Astrocyte (in vitro differentiated cells and primary cell): ENCODE measurements around the gene SUN2. TPM values are rescaled to one million over a fixed set of nuclear protein-coding genes. Genes with fewer than 3 reads are reported as not detected.

ENCODE experiments used
- DNase-seq: peaks from one replicate; pipeline ENCODE4 v3.0.0-alpha.2; 2010; ENCODE audit warnings: low read depth
- FAIRE-seq: peaks from 2 replicates; lab custom pipeline; 2011; peaks lifted over from hg19 to GRCh38; lab: Jason Lieb, UNC
- H2AFZ ChIP-seq: 2 replicates; pipeline ENCODE4 v1.6.0; 2012; ENCODE audit warnings: low read depth, low read length, inconsistent platforms
- H3K27ac ChIP-seq: 2 replicates; pipeline ENCODE4 v1.5.1; 2011; ENCODE audit warnings: low read depth, low read length, inconsistent platforms
- H3K27me3 ChIP-seq: 2 replicates; pipeline ENCODE4 v1.6.0; 2011; ENCODE audit warnings: low read length, inconsistent platforms; ENCODE audit not compliant: insufficient read depth
- H3K36me3 ChIP-seq: 2 replicates; pipeline ENCODE4 v1.5.1; 2011; ENCODE audit warnings: low read length, inconsistent platforms; ENCODE audit not compliant: insufficient read depth
- H3K4me1 ChIP-seq: 2 replicates; pipeline ENCODE4 v1.5.1; 2011; ENCODE audit warnings: low read length, inconsistent platforms; ENCODE audit not compliant: insufficient read depth
- H3K4me2 ChIP-seq: 2 replicates; pipeline ENCODE4 v1.6.0; 2012; ENCODE audit warnings: low read length, inconsistent platforms
- H3K4me3 ChIP-seq: 2 replicates; pipeline ENCODE4 v1.5.1; 2011; ENCODE audit warnings: low read depth, mild to moderate bottlenecking, low read length, inconsistent platforms; ENCODE audit not compliant: insufficient read depth
- H3K79me2 ChIP-seq: 2 replicates; pipeline ENCODE4 v1.6.0; 2012; ENCODE audit warnings: mild to moderate bottlenecking, low read length, inconsistent platforms; ENCODE audit not compliant: insufficient read depth
- H3K9ac ChIP-seq: 2 replicates; pipeline ENCODE4 v1.6.0; 2012; ENCODE audit warnings: mild to moderate bottlenecking, low read length, inconsistent platforms
- H3K9me3 ChIP-seq: 2 replicates; pipeline ENCODE4 v1.5.1; 2012; ENCODE audit warnings: low read depth, mild to moderate bottlenecking, low read length, inconsistent platforms; ENCODE audit not compliant: insufficient read depth
- H4K20me1 ChIP-seq: 2 replicates; pipeline ENCODE4 v1.6.0; 2012; ENCODE audit warnings: low read length, inconsistent platforms; ENCODE audit not compliant: insufficient read depth
- H3K27ac Mint-ChIP-seq: one replicate; pipeline ENCODE4 v1.8.0; 2021; ENCODE audit warnings: mild to moderate bottlenecking, mixed read lengths; ENCODE audit not compliant: unreplicated experiment
- H3K27me3 Mint-ChIP-seq: one replicate; pipeline ENCODE4 v1.8.0; 2021; ENCODE audit warnings: low read depth, mixed read lengths; ENCODE audit not compliant: unreplicated experiment
- H3K36me3 Mint-ChIP-seq: one replicate; pipeline ENCODE4 v1.8.0; 2021; ENCODE audit warnings: low read depth, mixed read lengths; ENCODE audit not compliant: unreplicated experiment
- H3K4me1 Mint-ChIP-seq: one replicate; pipeline ENCODE4 v1.8.0; 2021; ENCODE audit warnings: low read depth, mixed read lengths; ENCODE audit not compliant: unreplicated experiment
- H3K4me3 Mint-ChIP-seq: one replicate; pipeline ENCODE4 v1.8.0; 2021; ENCODE audit warnings: mild to moderate bottlenecking, moderate library complexity, mixed read lengths; ENCODE audit not compliant: unreplicated experiment
- H3K9me3 Mint-ChIP-seq: one replicate; pipeline ENCODE4 v1.8.0; 2021; ENCODE audit warnings: mild to moderate bottlenecking, mixed read lengths; ENCODE audit not compliant: unreplicated experiment
- EZH2 ChIP-seq: IDR thresholded peaks from 2 replicates; pipeline ENCODE4 v1.6.1; 2012; ENCODE audit warnings: mild to moderate bottlenecking, low read length, inconsistent platforms; ENCODE audit not compliant: insufficient read depth
- total RNA-seq: library from RNA; stranded (reverse); gene quantifications from 2 replicates; pipeline ENCODE4 v1.2.1, GENCODE V29; 2021
- TF ChIP-seq, protein P1 (sequence below): IDR thresholded peaks from 2 replicates; pipeline ENCODE4 v1.5.1; 2011; ENCODE audit warnings: low read depth, mild to moderate bottlenecking, inconsistent platforms, low read length, moderate library complexity; ENCODE audit not compliant: insufficient read depth

SUN2 gene
- total RNA-seq, 1 donor from 2014 or later, result 46.5 TPM

DNA sequence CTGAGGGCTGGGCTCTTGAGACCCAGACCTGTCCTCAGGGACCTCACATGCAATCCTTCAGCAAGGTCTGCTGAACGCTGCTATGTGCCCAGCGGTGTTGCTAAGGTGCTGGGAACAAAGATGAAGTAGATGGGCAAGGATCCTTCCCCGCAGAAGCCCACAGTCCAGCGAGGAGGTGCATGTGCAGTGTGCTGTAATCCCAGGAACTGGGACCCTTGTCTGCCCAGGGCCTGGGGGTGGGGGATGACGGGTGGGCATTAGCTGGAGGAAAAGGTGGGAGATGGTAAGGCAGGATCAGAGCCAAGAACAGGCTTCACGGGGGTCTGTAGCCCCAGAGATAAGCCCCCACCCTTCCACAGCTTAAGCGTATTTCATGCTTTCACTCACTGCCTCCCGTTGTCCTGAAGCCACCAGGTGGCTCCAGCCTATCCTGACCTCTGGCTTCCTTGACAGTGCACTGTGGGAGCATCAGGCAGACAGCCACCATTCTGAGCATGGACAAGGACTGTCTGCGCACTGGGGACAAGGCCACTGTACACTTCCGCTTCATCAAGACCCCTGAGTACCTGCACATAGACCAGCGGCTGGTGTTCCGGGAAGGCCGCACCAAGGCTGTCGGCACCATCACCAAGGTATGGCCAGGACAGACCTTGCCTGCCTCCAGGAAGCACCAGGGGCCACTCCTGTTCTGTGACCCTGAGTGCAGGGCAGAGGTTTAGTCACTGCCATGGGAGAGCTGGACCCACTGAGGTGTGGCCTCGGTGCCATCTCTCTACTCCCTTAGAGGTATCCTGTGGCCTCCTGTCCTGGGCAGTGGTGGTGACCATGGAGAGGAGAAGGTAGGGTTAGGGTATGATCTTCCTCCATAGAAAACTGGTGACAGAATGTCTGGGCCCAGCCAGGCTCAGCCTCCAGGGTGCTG lies 28.0 kb downstream of the SUN2 start:
- H3K27me3 Mint-ChIP-seq, result no peaks in the 10 kb centered on the region

DNA sequence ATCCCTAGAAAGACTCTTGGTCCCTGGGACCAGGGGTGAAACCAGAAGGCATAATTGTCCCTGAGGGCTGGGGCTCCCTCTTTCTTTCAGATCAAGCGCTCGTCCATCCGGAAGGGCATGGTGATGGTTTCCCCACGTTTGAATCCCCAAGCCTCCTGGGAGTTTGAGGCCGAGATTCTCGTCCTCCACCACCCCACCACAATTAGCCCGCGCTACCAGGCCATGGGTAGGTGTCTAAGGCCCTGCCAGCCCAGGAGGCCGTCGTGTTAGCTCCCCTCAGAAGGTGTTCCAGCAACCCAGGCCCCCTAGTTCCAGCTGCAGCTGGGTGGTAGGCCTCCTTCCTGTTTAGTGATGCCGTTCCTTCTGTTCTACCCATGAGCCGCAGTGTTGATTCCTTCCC lies 28.7 kb downstream of the SUN2 start:
- peaks cover 30% of the 10 kb centered on the region for H4K20me1 ChIP-seq
- H3K4me3 ChIP-seq, result no peak overlapping the region
- H3K36me3 Mint-ChIP-seq, result peaks cover 43% of the 10 kb centered on the region
- H3K9me3 Mint-ChIP-seq, result no peaks in the 10 kb centered on the region
- H3K27ac ChIP-seq, result no peak overlapping the region
- H3K4me1 ChIP-seq, result no peaks in the 10 kb centered on the region
- H3K4me3 Mint-ChIP-seq, result no peak overlapping the region
- no peaks in the 10 kb centered on the region for H3K79me2 ChIP-seq
- TF ChIP-seq, protein P1, sequence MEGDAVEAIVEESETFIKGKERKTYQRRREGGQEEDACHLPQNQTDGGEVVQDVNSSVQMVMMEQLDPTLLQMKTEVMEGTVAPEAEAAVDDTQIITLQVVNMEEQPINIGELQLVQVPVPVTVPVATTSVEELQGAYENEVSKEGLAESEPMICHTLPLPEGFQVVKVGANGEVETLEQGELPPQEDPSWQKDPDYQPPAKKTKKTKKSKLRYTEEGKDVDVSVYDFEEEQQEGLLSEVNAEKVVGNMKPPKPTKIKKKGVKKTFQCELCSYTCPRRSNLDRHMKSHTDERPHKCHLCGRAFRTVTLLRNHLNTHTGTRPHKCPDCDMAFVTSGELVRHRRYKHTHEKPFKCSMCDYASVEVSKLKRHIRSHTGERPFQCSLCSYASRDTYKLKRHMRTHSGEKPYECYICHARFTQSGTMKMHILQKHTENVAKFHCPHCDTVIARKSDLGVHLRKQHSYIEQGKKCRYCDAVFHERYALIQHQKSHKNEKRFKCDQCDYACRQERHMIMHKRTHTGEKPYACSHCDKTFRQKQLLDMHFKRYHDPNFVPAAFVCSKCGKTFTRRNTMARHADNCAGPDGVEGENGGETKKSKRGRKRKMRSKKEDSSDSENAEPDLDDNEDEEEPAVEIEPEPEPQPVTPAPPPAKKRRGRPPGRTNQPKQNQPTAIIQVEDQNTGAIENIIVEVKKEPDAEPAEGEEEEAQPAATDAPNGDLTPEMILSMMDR, result no peak
- no peak for TF ChIP-seq EZH2
- H3K9me3 ChIP-seq, result no peaks in the 10 kb centered on the region
- no peak overlapping the region for H2AFZ ChIP-seq
- H3K27me3 Mint-ChIP-seq, result no peaks in the 10 kb centered on the region
- no peaks in the 10 kb centered on the region for H3K27me3 ChIP-seq
- DNase-seq (no peak), FAIRE-seq (no peak)
- peaks cover 57% of the 10 kb centered on the region for H3K36me3 ChIP-seq
- no peak overlapping the region for H3K9ac ChIP-seq
- H3K4me1 Mint-ChIP-seq, result no peaks in the 10 kb centered on the region
- H3K4me2 ChIP-seq, result no peak overlapping the region
- no peak overlapping the region for H3K27ac Mint-ChIP-seq

More for the DNA sequence above, 28.0 kb downstream of the SUN2 start:
- Histone ChIP-seq H3K36me3 (peaks cover 51% of the 10 kb centered on the region), H3K79me2 (no peaks in the 10 kb centered on the region), H3K9ac (no peak overlapping the region), H2AFZ (no peak overlapping the region), H3K27me3 (no peaks in the 10 kb centered on the region), H3K4me3 (no peak overlapping the region), H3K9me3 (no peaks in the 10 kb centered on the region), H4K20me1 (peaks cover 33% of the 10 kb centered on the region), H3K4me2 (no peak overlapping the region), H3K27ac (no peak overlapping the region), H3K4me1 (no peaks in the 10 kb centered on the region)
- Mint-ChIP-seq H3K4me3 (no peak overlapping the region), H3K27ac (no peak overlapping the region), H3K4me1 (no peaks in the 10 kb centered on the region), H3K36me3 (peaks cover 40% of the 10 kb centered on the region), H3K9me3 (no peaks in the 10 kb centered on the region)
- DNase-seq (no peak), FAIRE-seq (no peak)
- no peak for TF ChIP-seq EZH2
- TF ChIP-seq, protein P1, result no peak
